IMR-90 (cell line): ENCODE measurements around the gene ARRDC5.

Experiments used
- CEBPB ChIP-seq: IDR thresholded peaks from 2 replicates; pipeline ENCODE4 v1.6.1; 2012; ENCODE audit warnings: low read depth, low read length, improper control_type of control experiment
- CHD1 ChIP-seq: IDR thresholded peaks from 2 replicates; pipeline ENCODE4 v1.6.1; 2012; ENCODE audit warnings: low read depth, low read length, improper control_type of control experiment
- CTCF ChIP-seq: conservative IDR thresholded peaks from 2 replicates; pipeline ENCODE4 v1.5.1; 2012; ENCODE audit warnings: mild to moderate bottlenecking, low read depth, low read length, improper control_type of control experiment
- SMC3 ChIP-seq: fragments of 150-350 bp; IDR thresholded peaks from 2 replicates; pipeline ENCODE4 v1.6.1; 2016; ENCODE audit warnings: low read depth, mild to moderate bottlenecking, antibody characterized with exemption, low read length, moderate library complexity

GRCh38 chr19:4909897-4910593 is 7.3 kb upstream of the ARRDC5 start:
- no peak for TF ChIP-seq CEBPB
- TF ChIP-seq CTCF = no peak
- no peak for TF ChIP-seq SMC3
- TF ChIP-seq CHD1 = no peak
